HG03095 (cell line): ENCODE data around the gene CACHD1.

Experiments used
- ATAC-seq: cut with Tn5 transposase; IDR thresholded peaks from one replicate; pipeline ENCODE4 v1.9.1; 2021; ENCODE audit warnings: moderate library complexity; ENCODE audit not compliant: unreplicated experiment

The CACHD1 gene

DNA sequence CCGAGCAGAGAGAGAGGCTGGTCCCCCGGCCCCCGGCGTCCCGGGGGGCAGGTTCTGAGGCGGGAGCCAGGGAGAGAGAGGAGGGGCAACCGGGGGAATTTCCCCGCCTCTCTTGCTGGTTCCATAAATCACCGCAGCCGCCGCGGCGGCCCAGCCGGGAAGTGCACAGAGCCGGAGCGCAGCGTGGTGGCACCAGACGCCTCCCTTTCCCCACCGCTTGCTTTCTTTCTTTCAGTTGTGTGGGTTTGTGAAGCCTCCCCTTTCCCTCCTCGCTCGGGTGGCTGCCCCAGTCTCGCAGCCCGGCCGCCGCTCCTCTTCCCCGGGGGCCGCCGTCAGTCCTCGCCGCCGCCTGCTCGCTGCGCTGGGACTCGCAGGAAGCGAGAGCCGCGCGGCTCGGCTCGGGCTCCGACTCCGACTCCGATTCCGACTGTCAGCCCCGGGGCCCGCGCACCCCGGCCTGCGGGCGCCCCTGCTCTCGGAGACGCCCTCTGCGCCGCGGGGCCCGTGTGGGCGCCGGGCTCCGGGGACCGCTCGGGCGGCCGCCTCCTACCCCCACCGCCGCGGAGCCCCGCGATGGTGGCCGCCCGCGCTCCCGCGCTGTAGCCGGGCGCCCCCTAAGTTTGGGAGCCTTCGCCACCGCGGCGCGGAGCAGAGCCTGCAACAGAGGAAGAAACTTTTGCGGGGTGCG, at the start of gene CACHD1:
Gene CACHD1 (plus strand): TSS at position 153 of the 688 bp plus-strand sequence. CDS start 616 bp downstream, outside the sequence.
- ATAC-seq: peak; percentile 65

DNA sequence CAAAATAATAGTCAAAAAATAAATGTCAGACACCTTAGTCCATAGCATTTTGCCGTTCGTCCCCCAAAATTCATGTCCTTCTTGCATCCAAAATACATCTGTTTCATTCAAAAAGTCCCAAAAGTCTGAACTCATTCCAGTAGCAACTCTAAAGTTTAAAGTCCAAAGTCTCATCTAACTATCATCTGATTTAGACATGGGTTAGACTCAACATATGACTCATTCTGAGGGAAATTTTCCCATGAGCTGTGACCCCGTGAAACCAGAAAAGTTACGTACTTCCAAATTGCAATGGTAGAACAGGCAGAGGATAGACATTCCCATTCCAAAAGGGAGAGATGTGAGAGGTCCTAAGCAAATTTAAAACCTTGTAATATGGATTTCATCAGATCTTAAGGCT, 48.6 kb upstream of the CACHD1 start:
- no peak for ATAC-seq

DNA sequence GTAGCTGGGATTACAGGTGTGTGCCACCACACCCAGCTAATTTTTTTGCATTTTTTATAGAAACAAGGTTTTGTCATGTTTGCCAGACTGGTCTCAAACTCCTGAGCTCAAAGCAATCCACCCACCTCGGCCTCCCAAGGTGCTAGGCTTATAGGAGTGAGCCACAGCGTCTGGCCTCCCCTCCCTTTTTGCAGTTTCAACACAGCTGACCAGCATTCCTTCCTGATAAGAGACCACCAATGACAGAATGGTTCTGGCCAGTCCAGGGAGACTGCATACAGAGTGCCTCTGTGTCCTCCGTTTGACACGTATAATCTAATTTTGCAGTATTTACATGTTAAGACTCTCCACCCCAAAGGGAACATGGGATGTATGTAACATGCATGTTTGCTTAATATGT, 46.4 kb upstream of the CACHD1 start:
- no peak for ATAC-seq

DNA sequence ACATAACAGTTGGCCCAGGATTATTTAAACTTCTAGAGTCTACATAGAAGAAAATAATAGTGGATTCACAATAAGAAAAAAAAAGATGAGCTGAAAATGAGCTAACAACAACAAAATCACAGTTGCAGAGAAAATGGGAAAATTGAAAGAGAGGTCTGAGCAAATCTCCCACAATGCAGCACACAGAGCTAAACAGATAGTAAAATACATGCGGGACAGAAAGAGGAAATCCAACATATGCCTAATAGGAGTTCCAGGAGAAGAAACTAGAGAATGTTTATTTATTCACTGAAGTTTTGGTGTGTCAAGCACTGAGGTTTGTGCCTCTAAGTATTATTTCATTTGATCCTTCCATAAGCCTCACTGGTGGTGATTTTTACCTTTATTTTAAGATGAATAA, 45.5 kb upstream of the CACHD1 start:
- ATAC-seq: no peak

DNA sequence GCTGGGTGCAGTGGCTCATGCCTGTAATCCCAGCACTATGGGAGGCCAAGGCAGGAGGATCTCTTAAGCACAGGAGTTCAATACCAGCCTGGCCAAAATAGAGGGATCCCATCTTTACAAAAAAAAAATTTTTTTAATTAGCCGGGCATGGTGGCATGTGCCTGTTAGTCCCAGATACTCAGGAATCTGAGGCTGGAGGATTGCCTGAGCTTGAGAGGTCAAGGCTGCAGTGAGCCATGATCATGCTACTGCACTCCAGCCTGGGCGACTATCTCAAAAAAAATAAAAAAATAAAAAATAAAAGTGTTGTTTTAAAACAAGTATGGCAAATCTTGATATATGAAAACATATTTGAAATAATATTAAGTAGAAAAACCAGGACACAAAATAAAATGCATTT, 44.4 kb upstream of the CACHD1 start:
- ATAC-seq: no peak

DNA sequence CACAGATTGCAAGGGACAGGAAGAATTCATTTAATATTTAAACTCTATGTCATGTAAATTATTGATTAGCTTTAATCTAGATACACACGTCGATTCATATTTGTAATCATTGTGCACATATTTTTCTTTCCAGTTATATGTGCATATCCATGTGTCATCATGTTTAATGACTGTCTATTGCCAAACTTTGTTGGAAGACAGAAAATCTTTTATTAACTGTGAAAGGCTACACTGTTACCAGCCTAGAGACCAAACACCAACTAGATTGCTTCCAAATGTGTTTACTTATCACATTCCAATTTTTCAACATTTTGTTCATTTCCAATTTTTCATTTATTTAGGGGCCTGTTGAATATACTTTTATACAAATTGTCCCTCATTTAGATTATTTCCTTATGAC, 43.2 kb upstream of the CACHD1 start:
- no peak for ATAC-seq

DNA sequence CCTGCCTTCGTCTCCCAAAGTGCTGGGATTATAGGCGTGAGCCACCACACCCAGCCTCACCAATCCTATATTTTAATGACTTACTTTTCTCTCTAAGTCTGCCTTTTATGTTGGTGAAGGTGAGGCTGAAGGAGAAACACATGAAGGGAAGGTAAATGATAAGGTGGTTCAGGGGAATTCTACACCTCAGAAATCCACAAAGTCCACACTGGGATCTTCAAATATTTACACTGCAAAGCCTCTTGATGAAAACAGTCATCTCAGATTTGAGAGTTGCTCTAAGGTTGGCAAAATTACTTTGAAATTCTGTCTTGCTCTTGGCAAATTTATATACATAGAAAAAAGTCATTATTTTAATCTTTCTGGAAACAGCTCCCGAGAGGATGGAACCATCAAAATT, 42.0 kb upstream of the CACHD1 start:
- no peak for ATAC-seq

DNA sequence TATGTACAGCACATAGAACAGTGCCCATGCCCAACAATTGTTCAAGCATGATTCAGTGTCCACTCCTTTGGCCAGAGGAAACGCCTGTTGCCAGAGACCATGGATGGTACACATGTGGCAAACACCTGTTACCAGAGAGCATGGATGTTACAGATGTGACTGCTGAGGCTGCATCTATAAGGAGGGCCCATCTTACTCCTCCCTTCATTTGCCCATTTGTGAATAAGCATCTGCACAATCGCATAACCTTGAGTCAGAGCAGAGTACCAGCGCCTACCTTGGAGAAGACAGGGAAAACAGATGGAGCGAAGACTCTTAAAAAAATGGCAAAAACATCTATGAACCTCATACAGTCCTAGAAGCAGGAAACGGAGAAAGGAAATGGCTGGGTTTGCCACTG, 36.6 kb upstream of the CACHD1 start:
- ATAC-seq: no peak

DNA sequence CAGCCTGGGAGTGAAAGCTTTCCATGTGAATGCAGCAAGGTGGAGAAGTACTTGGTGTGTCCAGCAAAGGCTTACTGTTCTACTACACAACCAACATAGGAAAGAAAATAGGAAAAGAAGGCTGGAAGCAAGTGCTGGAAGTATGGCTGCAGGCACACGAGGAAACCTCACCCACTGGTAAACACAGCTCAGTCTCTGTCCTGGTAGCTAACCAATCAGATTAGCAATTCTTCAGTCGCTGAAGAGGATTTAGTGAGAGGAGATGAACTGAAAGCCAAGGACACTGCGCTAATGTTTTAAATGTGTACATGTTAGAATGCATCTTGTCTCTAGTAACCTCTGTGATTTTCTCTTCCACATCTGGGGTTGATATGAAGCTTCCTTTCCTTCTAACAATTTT, 36.2 kb upstream of the CACHD1 start:
- ATAC-seq: no peak

DNA sequence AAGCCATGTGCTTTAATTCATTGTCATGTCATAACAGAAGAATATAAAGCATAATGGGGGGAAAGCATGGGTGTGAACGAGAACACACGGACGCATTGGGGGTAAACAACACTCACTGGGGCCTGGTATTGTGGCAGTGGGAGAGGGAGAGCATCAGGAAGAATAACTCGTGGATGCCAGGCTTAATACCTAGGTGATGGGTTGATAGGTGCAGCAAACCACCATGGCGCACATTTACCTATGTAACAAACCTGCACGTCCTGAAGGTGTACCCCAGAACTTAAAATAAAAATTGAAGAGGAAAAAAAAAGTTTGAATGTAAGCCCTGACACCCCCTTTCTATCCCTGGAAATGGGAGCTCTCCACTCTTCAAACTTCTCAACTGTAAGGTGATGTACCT, 34.9 kb upstream of the CACHD1 start:
- no peak for ATAC-seq

DNA sequence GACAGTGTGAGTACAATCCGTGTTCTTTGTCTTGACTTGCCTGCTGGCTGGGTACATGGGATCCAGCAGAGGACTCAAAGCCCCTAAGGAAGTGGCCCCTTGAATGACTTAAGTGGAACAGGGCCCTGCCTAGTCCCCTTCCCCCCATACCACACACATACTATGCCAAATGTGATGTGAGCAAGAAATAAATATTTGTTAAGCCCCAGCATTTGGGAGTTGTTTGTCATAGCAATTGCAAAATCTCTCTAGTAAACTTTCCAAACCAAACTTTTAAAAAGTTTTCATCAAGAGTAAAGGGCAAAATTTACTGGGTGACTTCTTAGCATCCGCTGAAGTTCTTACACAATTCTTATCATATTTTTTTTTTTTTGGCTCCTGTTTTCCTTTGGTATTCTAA, 32.5 kb upstream of the CACHD1 start:
- no peak for ATAC-seq

DNA sequence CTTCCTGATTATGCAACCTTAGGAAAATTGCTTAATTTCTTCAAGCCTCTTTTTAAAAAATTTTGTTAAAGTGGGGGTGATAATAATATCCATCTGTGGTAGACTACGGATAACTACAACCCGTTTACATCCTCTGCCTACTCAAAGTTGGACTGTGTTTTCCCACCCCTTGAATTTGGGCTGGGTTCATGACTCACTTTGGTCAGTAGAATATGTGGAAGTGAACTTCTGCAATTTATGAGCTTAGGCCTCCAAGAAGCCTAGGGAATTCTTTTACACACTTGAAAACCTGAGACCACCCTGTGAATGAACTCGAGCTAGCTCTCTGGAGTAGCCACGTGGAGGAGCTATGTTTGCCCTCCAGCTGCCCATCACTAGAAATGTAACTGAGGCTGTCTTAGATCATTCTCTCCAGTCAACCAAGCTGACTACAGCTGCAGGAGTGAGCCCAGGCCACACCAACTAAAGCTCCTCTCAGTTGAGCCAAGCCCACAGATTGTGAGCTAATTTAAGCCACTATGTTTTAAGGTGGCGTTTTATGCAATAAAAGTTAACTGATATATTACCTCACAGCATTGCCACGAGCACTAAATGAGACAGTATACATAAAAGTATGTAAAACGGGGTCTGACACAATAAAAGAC, 29.6 kb upstream of the CACHD1 start:
- no peak for ATAC-seq

DNA sequence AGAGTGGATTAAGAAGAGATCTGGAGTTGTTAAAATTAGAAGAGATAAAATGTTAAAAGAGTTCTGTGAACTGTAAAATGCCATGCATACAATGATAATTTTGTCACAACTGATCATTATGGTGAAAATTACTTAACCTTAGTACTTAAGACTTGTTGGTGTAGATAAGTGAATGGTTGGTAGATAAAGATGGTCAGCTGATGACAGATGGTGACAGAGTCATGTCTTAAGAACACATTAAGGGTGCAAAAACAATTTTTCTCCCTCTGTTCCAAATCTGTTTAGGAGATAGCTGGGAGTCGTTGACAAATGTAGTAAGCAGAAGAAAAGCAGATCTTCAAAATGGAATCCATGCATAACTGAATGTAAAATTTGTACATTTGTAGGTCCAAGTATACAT, 18.5 kb upstream of the CACHD1 start:
- no peak for ATAC-seq

DNA sequence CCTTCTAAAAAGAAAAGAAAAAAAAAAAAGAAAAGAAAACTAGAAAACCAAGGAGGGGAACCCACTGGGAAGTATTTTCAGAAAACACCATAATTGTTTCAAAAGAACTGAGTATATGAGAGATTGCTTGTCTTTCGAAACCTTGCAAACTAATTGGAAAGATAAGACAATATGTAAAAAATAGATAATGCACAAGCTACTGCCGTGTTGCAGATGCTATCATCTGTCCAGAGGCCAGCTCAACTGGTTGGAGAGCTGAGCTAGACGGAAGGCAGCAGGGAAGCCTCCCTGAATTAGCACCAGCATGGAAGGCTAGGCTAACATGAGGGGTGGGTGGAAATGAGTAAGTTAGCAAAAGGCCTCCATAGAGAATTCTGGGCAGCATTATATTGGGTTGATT, 16.2 kb upstream of the CACHD1 start:
- no peak for ATAC-seq

DNA sequence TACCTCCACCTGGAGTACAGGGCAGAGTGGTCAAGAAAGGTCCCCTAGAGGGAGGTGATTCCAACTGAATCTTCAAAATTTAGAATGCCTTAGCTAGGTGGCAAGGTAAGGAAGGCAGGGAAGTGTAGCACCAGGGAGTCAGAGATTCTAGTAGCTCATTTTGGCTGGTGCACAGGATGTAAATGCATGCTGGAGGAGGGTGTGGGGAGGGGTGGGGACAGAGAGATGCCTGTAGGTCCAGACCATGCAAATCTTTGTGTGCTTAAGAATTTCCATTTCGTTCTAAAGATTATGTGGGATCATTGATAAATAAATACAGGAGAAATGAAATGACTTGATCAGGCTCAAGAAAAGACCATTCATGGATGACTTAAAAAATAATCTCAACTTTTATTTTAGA, 11.0 kb upstream of the CACHD1 start:
- no peak for ATAC-seq

DNA sequence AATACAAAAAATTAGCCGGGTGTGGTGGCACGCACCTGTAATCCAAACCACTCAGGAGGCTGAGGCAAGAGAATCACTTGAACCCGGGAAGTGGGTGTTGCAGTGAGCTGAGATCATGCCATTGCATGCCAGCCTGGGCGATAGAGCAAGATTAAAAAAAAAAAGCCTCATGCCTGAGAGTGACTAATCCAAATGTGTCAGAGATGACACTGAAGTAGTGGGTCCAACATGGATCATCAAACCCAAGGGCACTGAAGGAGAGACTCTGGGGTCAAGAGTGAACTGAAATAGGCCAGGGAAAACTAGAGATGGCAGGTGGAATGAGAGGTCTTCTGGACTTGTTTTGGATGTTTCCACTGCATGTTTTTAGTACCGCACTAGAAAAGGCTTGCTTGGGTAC, 10.2 kb upstream of the CACHD1 start:
- ATAC-seq: no peak

DNA sequence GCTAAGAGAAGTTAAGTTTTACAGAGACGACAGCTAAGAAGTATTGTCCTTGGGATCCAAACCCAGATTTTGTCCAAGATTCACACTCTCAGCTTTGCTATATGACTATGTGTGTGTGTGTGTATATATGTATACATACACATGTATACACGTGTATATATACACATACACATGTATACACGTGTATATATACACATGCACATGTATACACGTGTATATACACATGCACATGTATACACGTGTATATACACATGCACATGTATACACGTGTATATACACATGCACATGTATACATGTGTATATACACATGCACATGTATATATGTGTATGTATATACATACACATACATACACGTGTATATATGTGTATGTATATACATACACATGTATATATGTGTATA, 3.9 kb upstream of the CACHD1 start:
- ATAC-seq: no peak

DNA sequence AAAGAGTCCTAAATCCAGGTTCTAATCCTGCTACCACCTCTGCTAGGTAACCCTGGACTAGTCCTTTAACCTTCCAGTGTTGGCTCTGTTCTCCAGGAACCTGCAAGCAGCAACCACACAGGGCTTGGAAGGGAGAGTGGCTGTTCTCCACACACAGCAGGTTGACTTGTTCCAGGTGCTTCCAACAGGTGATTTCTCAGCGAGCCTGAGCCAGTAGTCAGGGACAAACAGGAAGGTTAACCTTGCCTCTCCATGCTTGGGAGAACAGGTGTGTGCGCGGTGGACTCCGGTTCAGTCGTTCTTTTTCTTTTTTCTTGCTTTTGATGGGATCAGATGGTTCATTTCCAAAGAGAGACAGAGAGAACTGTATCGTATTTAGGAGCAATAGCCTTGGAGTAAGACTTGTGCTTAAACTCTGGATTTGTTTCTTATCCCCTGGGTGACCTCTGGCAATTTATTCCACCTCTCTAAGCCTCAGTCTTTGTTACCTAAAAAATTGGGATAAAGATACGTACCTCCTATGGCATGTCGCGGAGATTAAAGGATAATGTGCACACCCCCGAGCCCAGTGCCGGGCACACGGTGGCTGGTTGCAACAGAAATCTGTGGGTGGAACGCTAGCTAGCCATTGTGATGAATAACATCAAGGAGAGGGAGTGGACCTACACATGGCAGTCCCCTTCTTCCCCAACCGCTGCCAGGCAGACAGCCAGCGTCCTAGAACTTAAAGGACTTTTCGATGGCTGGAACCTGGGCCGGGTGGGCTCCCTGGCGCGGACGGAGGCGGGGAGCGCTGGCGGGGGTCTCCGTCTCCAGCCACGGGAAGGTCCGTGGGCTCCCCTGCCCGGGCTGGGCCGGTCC, 583 bp upstream of the CACHD1 start:
- ATAC-seq: no peak

DNA sequence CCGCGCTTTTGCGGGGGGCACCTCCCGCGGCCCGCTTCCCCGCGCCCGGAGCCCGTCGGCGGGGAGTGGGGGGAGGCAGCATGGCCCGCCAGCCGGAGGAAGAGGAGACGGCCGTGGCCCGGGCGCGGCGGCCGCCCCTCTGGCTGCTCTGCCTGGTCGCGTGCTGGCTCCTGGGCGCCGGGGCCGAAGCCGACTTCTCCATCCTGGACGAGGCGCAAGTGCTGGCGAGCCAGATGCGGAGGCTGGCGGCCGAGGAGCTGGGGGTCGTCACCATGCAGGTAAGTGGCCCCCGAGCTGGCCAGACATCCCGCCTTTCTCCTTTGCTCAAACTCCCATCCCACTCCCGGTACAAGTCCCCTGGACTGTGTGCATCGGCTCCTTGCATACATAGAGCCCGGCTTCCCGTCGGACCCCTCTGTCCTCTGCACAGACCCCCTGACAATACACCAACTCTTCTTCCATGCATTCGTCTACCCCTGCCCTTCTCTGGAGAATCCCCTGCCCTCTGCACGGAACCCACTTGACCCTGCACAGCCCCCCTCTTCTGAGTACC, 812 bp downstream of the CACHD1 start:
- peak; percentile 21 for ATAC-seq

DNA sequence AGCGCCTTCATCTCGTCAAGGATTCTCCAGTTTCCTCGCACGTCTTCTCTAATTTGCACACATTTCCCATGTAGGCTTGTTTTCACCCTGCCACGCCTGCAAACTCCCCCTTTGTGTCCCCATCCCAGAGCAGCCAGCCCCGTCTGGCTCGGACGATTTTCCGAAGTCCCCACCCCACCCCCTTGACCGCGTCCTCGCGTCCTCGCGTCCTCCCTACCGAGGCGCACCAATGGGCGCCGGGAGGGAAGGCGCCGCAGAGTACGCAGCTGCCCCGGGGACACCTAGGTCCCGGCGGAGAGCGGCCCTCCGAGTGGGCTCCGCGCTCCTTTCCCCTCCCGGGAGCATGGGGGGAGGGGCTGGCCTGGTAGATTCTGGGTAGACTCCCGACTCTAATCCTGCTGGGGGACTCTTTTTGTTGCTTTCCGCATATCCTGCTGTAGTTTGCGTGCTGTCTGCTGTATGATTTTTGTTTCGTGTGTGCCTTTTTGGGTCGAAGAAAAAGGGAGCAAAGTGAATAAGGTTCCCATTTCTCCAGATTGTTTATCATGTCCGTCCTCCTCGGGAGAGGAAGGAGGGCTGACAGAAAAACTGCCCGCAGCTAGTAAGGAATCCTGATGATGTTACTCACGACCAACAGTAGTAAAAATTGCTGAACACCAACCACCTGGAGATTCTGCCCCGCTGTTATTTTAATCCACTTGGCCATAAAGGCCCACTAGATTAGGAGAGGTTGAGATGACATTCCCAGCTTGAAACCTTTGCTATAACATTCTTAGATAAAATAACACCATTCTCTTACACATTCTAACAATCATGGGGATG, 1.5 kb downstream of the CACHD1 start:
- no peak for ATAC-seq

DNA sequence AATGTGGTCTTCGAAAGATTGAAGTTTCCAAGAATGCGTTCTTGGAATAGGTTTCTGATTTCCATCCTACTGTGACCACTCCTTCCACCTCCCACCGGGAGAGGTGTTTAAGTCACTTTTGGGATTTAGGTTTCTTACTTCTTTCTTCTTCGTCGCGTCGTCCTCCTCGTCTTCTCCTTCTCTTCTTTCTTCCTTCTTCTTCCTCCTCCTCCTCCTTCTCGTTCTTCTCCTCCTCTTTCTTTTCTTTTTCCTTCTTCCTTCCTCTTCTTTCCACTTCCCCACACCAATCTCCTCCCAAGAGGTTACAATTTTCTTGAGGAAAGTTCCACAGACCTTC, 2.1 kb downstream of the CACHD1 start:
- ATAC-seq: no peak
